Measurements from ENCODE around the gene TRAIP. TPM values are rescaled to one million over a fixed set of nuclear protein-coding genes. Genes with fewer than 3 reads are reported as not detected.

The TRAIP gene
- total RNA-seq, 4 donors from 2014 or later, result 0.84 to 1.4 (median 1.3) TPM; not detected in 1

DNA sequence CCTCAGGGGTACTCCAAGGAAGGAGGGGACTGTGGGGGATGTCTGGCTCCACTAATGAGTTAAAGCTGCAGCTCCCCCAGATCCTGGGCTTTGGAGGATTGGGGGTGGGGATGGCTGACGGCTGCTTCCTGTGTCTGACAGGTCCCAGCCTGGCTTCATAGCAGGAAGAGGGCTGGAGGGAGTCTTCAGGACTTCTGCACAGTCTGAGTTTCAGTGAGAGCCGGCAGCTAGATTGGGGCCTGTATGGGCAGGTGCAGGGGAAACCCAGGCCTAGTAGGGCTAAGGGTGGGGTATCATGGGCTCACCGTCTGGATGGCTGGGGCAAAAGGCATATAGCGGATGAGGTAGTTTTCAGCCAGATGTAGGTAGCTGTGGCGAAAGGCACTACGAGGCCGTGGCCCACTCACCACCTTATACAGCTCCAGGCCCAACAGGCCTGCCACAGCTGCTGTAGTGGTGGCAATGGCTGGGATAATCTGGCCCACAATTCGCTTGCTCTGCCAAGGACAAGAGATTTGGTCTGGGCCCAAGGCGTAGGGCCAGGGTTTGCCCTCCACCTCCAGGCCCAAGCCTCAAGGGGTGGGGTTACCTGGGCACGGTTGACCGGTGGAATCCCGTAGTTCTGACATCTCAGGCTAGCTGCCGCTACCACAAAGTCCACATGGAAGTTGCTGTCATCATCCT, 48.8 kb downstream of the TRAIP start:
- intact Hi-C loops (cut with DNase I), result no loop called here
- Histone ChIP-seq H3K4me3 (no peak overlapping the region), H3K27ac (replicated peaks in 1 of 4) (peak overlapping the region in 2 of 4 donors; percentile 55 to 92), H3K4me1 (peaks cover 48 to 69% (median 60%) of the 10 kb centered on the region in 4 donors), H3K9me3 (no peaks in the 10 kb centered on the region), H3K27me3 (peaks cover 0 to 4% (median 0%) of the 10 kb centered on the region in 4 donors), H3K36me3 (peaks cover 4 to 57% (median 35%) of the 10 kb centered on the region in 4 donors)
- no peak for DNase-seq (ENCODE audit: extremely low spot score)
- 70% methylated on average over 8 of the region's 13 CpGs for WGBS
- TF ChIP-seq POLR2A (IDR thresholded peaks at IDR 0.05; ENCODE audit: low read depth) (no peak), CTCF (IDR thresholded peaks at IDR 0.05) (no peak), POLR2AphosphoS5 (IDR thresholded peaks at IDR 0.05) (no peak)

DNA sequence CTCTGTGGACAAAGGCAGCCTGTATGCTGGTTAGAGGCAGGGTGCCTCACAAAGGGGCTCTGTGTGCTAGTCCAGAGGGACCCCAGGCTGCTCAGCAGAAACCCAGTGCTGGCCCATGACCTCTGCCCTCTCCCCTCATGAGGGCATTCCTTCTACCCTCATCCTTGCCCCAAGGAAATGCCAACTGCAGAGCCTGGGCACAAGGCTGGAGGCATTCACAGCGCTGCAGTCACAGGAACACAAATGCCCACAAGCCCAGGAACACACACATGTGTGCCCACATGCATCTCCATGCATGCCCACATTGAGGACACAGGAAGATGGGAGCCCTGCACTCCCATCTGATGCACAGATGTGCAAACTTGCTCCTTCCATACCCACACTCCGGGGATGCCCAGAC, 49.5 kb downstream of the TRAIP start:
- peaks cover 0 to 4% (median 0%) of the 10 kb centered on the region in 4 donors for H3K27me3 ChIP-seq
- no peak overlapping the region for H3K4me3 ChIP-seq
- no peaks in the 10 kb centered on the region for H3K9me3 ChIP-seq
- H3K27ac ChIP-seq (replicated peaks in 1 of 4), result peak overlapping the region; percentile 87 to 98 (median 91)
- 50% methylated on average over 1 of the region's 2 CpGs for WGBS
- no peak for DNase-seq (ENCODE audit: extremely low spot score)
- peaks cover 43 to 69% (median 59%) of the 10 kb centered on the region in 4 donors for H3K4me1 ChIP-seq
- intact Hi-C loops (cut with DNase I), result no loop called here
- peaks cover 2 to 50% (median 33%) of the 10 kb centered on the region in 4 donors for H3K36me3 ChIP-seq
- TF ChIP-seq POLR2A (IDR thresholded peaks at IDR 0.05; ENCODE audit: low read depth), result no peak
- no peak for TF ChIP-seq CTCF (IDR thresholded peaks at IDR 0.05)

- no peak for DNase-seq (ENCODE audit: extremely low spot score)
- H3K4me1 ChIP-seq, result peaks cover 43 to 61% (median 57%) of the 10 kb centered on the region in 4 donors
- no peaks in the 10 kb centered on the region for H3K9me3 ChIP-seq
- H3K36me3 ChIP-seq, result peaks cover 0 to 43% (median 26%) of the 10 kb centered on the region in 4 donors
- H3K4me3 ChIP-seq, result peak overlapping the region in 2 of 4 donors; percentile 8 to 13
- peak overlapping the region; percentile 87 to 98 (median 91) for H3K27ac ChIP-seq (replicated peaks in 1 of 4)
- intact Hi-C loops (cut with DNase I), result no loop called here
- WGBS, result 30% methylated on average over 6 of the region's 11 CpGs
- TF ChIP-seq CTCF (IDR thresholded peaks at IDR 0.05) (no peak), POLR2AphosphoS5 (IDR thresholded peaks at IDR 0.05) (no peak), EP300 (IDR thresholded peaks at IDR 0.05) (no peak), POLR2A (IDR thresholded peaks at IDR 0.05; ENCODE audit: low read depth) (no peak)
- peaks cover 0 to 4% (median 0%) of the 10 kb centered on the region in 4 donors for H3K27me3 ChIP-seq
These were observed 50.3 kb downstream of the TRAIP start for GRCh38 chr3:49805897-49806701.

GRCh38 chr3:49805367-49805782, 51.0 kb downstream of the TRAIP start:
- intact Hi-C loops (cut with DNase I), result no loop called here
- Histone ChIP-seq H3K4me1 (peaks cover 43 to 61% (median 56%) of the 10 kb centered on the region in 4 donors), H3K4me3 (peak overlapping the region in 2 of 4 donors; percentile 8 to 86), H3K27me3 (peaks cover 0 to 4% (median 0%) of the 10 kb centered on the region in 4 donors), H3K9me3 (no peaks in the 10 kb centered on the region), H3K27ac (replicated peaks in 1 of 4) (peak overlapping the region; percentile 87 to 98 (median 91)), H3K36me3 (peaks cover 0 to 36% (median 19%) of the 10 kb centered on the region in 4 donors)
- 41% methylated on average over 3 of the region's 3 CpGs for WGBS
- TF ChIP-seq EP300 (IDR thresholded peaks at IDR 0.05) (no peak), CTCF (IDR thresholded peaks at IDR 0.05) (no peak), POLR2A (IDR thresholded peaks at IDR 0.05; ENCODE audit: low read depth) (no peak), POLR2AphosphoS5 (IDR thresholded peaks at IDR 0.05) (peak; percentile 75 to 78)
- DNase-seq (ENCODE audit: extremely low spot score), result no peak
